ENCODE results near the gene CYP11A1.

Gene CYP11A1

GRCh38 chr15:74318376-74319137 lies 48.9 kb downstream of the CYP11A1 start:
- peak; percentile 79 for DNase-seq

GRCh38 chr15:74317820-74318375 lies 49.5 kb downstream of the CYP11A1 start:
- peak; percentile 94 for DNase-seq

- peak; percentile 85 for DNase-seq
Measured at GRCh38 chr15:74316141-74316540, 51.3 kb downstream of the CYP11A1 start.

GRCh38 chr15:74315626-74316025 lies 51.8 kb downstream of the CYP11A1 start:
- DNase-seq = peak; percentile 45

- peak; percentile 29 for DNase-seq
Measured at GRCh38 chr15:74314795-74315438, 52.5 kb downstream of the CYP11A1 start.

GRCh38 chr15:74313889-74314288 lies 53.6 kb downstream of the CYP11A1 start:
- no peak for DNase-seq

- DNase-seq = peak; percentile 89
Measured at GRCh38 chr15:74312445-74313007, 54.9 kb downstream of the CYP11A1 start.

- peak; percentile 72 for DNase-seq
Measured at GRCh38 chr15:74311734-74312444, 55.6 kb downstream of the CYP11A1 start.

- DNase-seq = peak; percentile 95
Measured at GRCh38 chr15:74307827-74308811, 59.3 kb downstream of the CYP11A1 start.

- DNase-seq = peak; percentile 54
Measured at GRCh38 chr15:74306781-74307217, 60.6 kb downstream of the CYP11A1 start.

- peak; percentile 34 for DNase-seq
Measured at GRCh38 chr15:74305687-74306086, 61.8 kb downstream of the CYP11A1 start.

GRCh38 chr15:74304431-74304830 lies 63.0 kb downstream of the CYP11A1 start:
- DNase-seq = peak; percentile 76

- DNase-seq = peak; percentile 66
Measured at GRCh38 chr15:74303741-74304309, 63.6 kb downstream of the CYP11A1 start.

- peak; percentile 92 for DNase-seq
Measured at GRCh38 chr15:74302821-74303359, 64.6 kb downstream of the CYP11A1 start.

GRCh38 chr15:74301583-74302361 lies 65.7 kb downstream of the CYP11A1 start:
- DNase-seq = peak; percentile 62

- peak; percentile 89 for DNase-seq
Measured at GRCh38 chr15:74300057-74300795, 67.2 kb downstream of the CYP11A1 start.

GRCh38 chr15:74297887-74298286 lies 69.6 kb downstream of the CYP11A1 start:
- DNase-seq = no peak

GRCh38 chr15:74295800-74296199 lies 71.6 kb downstream of the CYP11A1 start:
- DNase-seq = no peak

- no peak for DNase-seq
Measured at GRCh38 chr15:74294010-74294409, 73.4 kb downstream of the CYP11A1 start.
